22Rv1 (cell line): ENCODE data around the gene USP6NL.

Experiments used
- H3K27ac ChIP-seq: fragments of 450-650 bp; 2 replicates; pipeline ENCODE4 v1.5.1; 2017
- CTCF ChIP-seq: fragments of 450-650 bp; IDR thresholded peaks from 2 replicates; pipeline ENCODE4 v1.5.1; 2017; ENCODE audit warnings: mild to moderate bottlenecking
- ZFX ChIP-seq: fragments of 450-650 bp; IDR thresholded peaks from 2 replicates; pipeline ENCODE4 v1.6.1; 2017; ENCODE audit warnings: antibody characterized with exemption, borderline replicate concordance

The USP6NL gene

GRCh38 chr10:11598712-11599397 lies 12.6 kb downstream of the USP6NL start:
- TF ChIP-seq ZFX (no peak), CTCF (no peak)
- H3K27ac ChIP-seq = no peak overlapping the region

- TF ChIP-seq CTCF (no peak), ZFX (no peak)
- no peak overlapping the region for H3K27ac ChIP-seq
Measured at GRCh38 chr10:11597470-11597869, 14.0 kb downstream of the USP6NL start.

- no peak overlapping the region for H3K27ac ChIP-seq
Measured at GRCh38 chr10:11595395-11595692, 16.1 kb downstream of the USP6NL start.

GRCh38 chr10:11594589-11595394 lies 16.7 kb downstream of the USP6NL start:
- no peak for TF ChIP-seq ZFX
- no peak for TF ChIP-seq CTCF
- no peak overlapping the region for H3K27ac ChIP-seq

More at GRCh38 chr10:11595395-11595692, 16.1 kb downstream of the USP6NL start:
- TF ChIP-seq ZFX (no peak), CTCF (no peak)

- H3K27ac ChIP-seq = no peak overlapping the region
- TF ChIP-seq ZFX (no peak), CTCF (no peak)
Measured at GRCh38 chr10:11593612-11594011, 17.8 kb downstream of the USP6NL start.

- TF ChIP-seq CTCF (no peak), ZFX (no peak)
- no peak overlapping the region for H3K27ac ChIP-seq
Measured at GRCh38 chr10:11589738-11590137, 21.7 kb downstream of the USP6NL start.

- H3K27ac ChIP-seq = no peak overlapping the region
- TF ChIP-seq ZFX (no peak), CTCF (no peak)
Measured at GRCh38 chr10:11588873-11589574, 22.4 kb downstream of the USP6NL start.
